GM12865 (cell line): ENCODE results near the gene MEIOB.
"Not testable (repeated sequence)": the region's sequence is repeated elsewhere in the genome, so short reads cannot be mapped to it uniquely, and the experiment has no call there.

Experiments used
- DNase-seq: peaks from one replicate; pipeline ENCODE4 v3.0.0; 2010; ENCODE audit warnings: low read depth
- H3K4me3 ChIP-seq: 2 replicates; pipeline ENCODE4 v1.5.1; 2011; ENCODE audit warnings: mild to moderate bottlenecking, low read depth, low read length, control low read depth
- CTCF ChIP-seq: IDR thresholded peaks from 2 replicates; pipeline ENCODE4 v1.5.1; 2011; ENCODE audit warnings: low read length, control low read depth, low read depth, inconsistent platforms; ENCODE audit not compliant: insufficient read depth; ENCODE audit errors: missing control alignments

MEIOB gene

GRCh38 chr16:1871974-1872635, at the start of gene MEIOB:
Gene MEIOB, minus strand, starts transcription at chr16:1872164. Its CDS starts 3,989 bp downstream, at chr16:1868175.
- H3K4me3 ChIP-seq, result no peak within 1 kb of the TSS
- peak; percentile 5 for DNase-seq
- no peak for TF ChIP-seq CTCF

- H3K4me3 ChIP-seq, result no peak overlapping the region
- no peak for TF ChIP-seq CTCF
- DNase-seq, result peak; percentile 29
Observed at GRCh38 chr16:1920727-1921171, 48.8 kb upstream of the MEIOB start.

- not testable (repeated sequence) for DNase-seq
Observed at GRCh38 chr16:1920122-1920521, 48.2 kb upstream of the MEIOB start.

GRCh38 chr16:1919327-1919998, 47.5 kb upstream of the MEIOB start:
- DNase-seq, result no peak
- no peak for TF ChIP-seq CTCF
- no peak overlapping the region for H3K4me3 ChIP-seq

More at GRCh38 chr16:1920122-1920521, 48.2 kb upstream of the MEIOB start:
- H3K4me3 ChIP-seq, result not testable (repeated sequence)

GRCh38 chr16:1918351-1919326, 46.7 kb upstream of the MEIOB start, which contains the start of gene HS3ST6:
Gene HS3ST6, minus strand, starts transcription at chr16:1918415. Its CDS starts 92 bp downstream, at chr16:1918323.
- TF ChIP-seq CTCF, result no peak
- no peak for DNase-seq
- H3K4me3 ChIP-seq, result no peak within 1 kb of the TSS

GRCh38 chr16:1917665-1918350, 45.8 kb upstream of the MEIOB start:
- no peak overlapping the region for H3K4me3 ChIP-seq
- DNase-seq, result no peak
- TF ChIP-seq CTCF, result no peak
